ENCODE measurements around the gene CD69. TPM values are rescaled to one million over a fixed set of nuclear protein-coding genes. Genes with fewer than 3 reads are reported as not detected.

The CD69 gene
- total RNA-seq, 1 experiment from 2014 or later: not detected

- Histone ChIP-seq H3K23me2 (ENCODE audit: insufficient read length, low read depth, low read length, poor library complexity, severe bottlenecking) (no peaks in the 10 kb centered on the region), H3K4me1 (ENCODE audit: insufficient read depth, low read length) (no peaks in the 10 kb centered on the region), H3K79me1 (ENCODE audit: insufficient read depth, low read depth, low read length, poor library complexity, severe bottlenecking) (no peaks in the 10 kb centered on the region), H3K27me3 (ENCODE audit: insufficient read depth, low read length) (no peaks in the 10 kb centered on the region), H3K9ac (ENCODE audit: extremely low read depth, insufficient read length, low read length) (no peak overlapping the region), H3K27ac (ENCODE audit: insufficient read length, low read depth, low read length) (no peak overlapping the region), H4K8ac (replicated peaks; ENCODE audit: insufficient read length, low read depth, low read length) (no peak overlapping the region), H3K4ac (ENCODE audit: low read depth, low read length) (no peak overlapping the region), H3K18ac (ENCODE audit: insufficient read length, low read depth, low read length) (no peak overlapping the region), H3K56ac (ENCODE audit: insufficient read length, low read depth, low read length) (no peak overlapping the region), H4K5ac (ENCODE audit: insufficient read length, low read depth, low read length) (no peak overlapping the region), H2BK20ac (ENCODE audit: low read depth, low read length, poor library complexity, severe bottlenecking) (no peak overlapping the region), H2BK120ac (ENCODE audit: low read depth, low read length, poor library complexity, severe bottlenecking) (no peak overlapping the region), H2AK5ac (ENCODE audit: insufficient read length, low read length) (no peak overlapping the region), H3K14ac (ENCODE audit: insufficient read depth, low read length) (no peak overlapping the region), H3K4me2 (ENCODE audit: insufficient read depth, insufficient read length, low read length) (no peak overlapping the region), H4K91ac (ENCODE audit: insufficient read length, low read depth, low read length) (no peak overlapping the region), H4K20me1 (ENCODE audit: control insufficient read depth, insufficient read depth, insufficient read length) (no peaks in the 10 kb centered on the region), H3K79me2 (ENCODE audit: insufficient read depth, low read length) (no peaks in the 10 kb centered on the region), H3K23ac (ENCODE audit: insufficient read length, low read depth, low read length) (no peak overlapping the region), H2BK15ac (ENCODE audit: low read depth, low read length) (no peak overlapping the region), H2BK5ac (ENCODE audit: insufficient read length, low read length) (no peak overlapping the region), H3T11ph (ENCODE audit: low read length) (no peak overlapping the region), H3K9me3 (ENCODE audit: control insufficient read depth, low read depth, low read length) (no peaks in the 10 kb centered on the region), H2BK12ac (ENCODE audit: insufficient read length, low read depth, low read length) (no peak overlapping the region), H2AFZ (ENCODE audit: low read length) (no peak overlapping the region)
- H3K27me3 Mint-ChIP-seq (ENCODE audit: low read depth): no peaks in the 10 kb centered on the region
- no peak overlapping the region for H3K4me3 Mint-ChIP-seq
- H3K36me3 Mint-ChIP-seq (ENCODE audit: insufficient read depth in 1 of 3, low read depth in 3 of 3): no peaks in the 10 kb centered on the region
- TF ChIP-seq, protein P1, sequence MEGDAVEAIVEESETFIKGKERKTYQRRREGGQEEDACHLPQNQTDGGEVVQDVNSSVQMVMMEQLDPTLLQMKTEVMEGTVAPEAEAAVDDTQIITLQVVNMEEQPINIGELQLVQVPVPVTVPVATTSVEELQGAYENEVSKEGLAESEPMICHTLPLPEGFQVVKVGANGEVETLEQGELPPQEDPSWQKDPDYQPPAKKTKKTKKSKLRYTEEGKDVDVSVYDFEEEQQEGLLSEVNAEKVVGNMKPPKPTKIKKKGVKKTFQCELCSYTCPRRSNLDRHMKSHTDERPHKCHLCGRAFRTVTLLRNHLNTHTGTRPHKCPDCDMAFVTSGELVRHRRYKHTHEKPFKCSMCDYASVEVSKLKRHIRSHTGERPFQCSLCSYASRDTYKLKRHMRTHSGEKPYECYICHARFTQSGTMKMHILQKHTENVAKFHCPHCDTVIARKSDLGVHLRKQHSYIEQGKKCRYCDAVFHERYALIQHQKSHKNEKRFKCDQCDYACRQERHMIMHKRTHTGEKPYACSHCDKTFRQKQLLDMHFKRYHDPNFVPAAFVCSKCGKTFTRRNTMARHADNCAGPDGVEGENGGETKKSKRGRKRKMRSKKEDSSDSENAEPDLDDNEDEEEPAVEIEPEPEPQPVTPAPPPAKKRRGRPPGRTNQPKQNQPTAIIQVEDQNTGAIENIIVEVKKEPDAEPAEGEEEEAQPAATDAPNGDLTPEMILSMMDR (conservative IDR thresholded peaks at IDR 0.05): no peak
- no peak overlapping the region for H3K27ac Mint-ChIP-seq
- H3K9me3 Mint-ChIP-seq: no peaks in the 10 kb centered on the region
- no peak for DNase-seq
- no peaks in the 10 kb centered on the region for H3K4me1 Mint-ChIP-seq
These were observed 31.6 kb downstream of the CD69 start for GRCh38 chr12:9729082-9729481.

All from H9 (cell line).